Measurements from ENCODE around the gene GNAO1.

Gene GNAO1

DNA sequence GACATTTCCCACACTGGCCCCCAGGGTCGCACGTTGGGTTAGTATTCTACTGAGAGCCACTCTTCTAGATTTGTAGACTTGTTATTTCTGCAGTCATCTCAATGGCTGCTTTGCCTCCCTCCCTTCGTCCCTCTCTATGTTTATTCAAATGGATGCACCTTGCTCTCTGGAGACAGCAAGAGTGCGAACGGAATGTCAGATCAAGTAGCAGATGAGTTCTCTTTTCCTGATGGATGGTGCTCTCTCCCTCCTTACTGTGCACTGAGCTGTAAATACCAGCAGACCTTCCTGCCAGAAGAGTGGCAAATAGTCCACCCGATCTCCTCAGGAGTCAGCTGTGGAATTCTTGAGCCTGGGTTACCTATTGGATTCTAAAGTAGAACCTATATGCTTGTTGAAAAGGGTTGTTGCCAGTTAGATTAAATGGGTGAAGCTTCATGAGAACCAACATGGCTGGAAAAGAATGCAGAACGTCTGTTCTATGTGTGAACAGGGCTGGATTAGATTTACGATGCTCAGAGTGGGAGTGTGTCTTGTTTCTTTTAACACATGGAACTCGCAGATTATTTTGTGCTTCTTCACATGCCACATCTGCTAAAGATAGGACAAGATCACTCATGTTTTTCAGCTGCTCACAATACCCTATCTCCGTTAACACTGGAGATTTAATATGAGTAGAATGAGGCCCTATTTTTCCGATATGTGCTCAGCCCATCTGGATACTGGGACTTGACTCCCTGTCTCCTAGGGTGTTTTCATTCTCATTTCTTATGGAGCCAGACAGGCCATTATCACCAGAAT is 6.1 kb downstream of the GNAO1 start:
- no peak for FAIRE-seq
- no peak for DNase-seq (ENCODE audit: insufficient read length, low spot score)

DNA sequence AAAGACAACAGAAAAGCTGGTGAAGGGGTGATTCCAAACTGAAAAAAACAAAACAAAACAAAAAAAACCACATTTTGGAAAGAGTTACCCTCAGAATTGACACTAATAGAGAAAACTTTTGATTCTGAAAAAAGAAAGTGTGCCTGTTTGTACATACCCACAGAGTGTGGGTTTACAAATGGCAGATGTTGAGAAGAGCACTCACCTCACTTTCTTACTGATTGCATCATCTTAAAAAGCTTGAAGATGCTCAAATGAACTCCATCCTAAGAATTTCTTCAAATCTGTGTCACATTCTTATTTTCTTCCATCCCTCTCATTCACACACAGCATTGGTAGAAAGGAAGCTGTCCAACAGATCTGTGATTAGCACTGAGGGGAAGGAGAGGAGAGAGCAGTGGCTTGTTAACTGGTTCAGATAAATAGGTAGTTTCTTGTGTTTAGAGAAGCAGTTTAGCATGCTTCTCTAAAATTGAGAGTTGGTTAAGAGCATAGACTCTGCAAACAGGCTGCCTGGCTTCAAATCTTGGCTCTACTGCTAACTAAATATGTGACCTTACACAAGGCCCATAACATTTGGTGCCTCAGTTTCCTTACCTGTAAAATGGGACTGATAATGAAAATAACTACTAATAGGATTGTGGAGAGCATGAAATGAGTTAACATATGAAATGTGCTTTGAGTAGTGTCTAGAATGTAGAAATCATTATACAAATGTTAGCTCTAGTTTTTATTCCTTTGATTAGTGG is 6.9 kb downstream of the GNAO1 start:
- DNase-seq (ENCODE audit: insufficient read length, low spot score) (no peak), FAIRE-seq (no peak)

DNA sequence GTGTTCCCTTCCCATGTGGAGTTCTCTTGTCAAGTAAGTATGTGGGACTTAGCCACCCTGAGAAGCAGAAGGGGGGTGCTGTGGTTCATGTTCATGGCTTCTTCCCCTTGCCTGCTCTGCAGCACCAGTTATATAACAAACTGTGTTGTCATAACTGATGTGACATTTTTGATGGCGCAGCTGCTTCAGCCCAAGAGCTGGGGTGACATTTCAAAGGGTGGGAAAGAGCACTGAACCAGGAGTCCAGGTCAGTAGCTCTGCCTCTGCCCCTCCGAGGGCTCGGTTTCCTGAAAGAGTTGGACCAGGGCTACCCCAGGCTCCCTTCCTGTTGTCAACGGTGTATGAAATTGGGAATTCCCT is 7.4 kb downstream of the GNAO1 start:
- DNase-seq (ENCODE audit: insufficient read length, low spot score) (no peak), FAIRE-seq (no peak)

DNA sequence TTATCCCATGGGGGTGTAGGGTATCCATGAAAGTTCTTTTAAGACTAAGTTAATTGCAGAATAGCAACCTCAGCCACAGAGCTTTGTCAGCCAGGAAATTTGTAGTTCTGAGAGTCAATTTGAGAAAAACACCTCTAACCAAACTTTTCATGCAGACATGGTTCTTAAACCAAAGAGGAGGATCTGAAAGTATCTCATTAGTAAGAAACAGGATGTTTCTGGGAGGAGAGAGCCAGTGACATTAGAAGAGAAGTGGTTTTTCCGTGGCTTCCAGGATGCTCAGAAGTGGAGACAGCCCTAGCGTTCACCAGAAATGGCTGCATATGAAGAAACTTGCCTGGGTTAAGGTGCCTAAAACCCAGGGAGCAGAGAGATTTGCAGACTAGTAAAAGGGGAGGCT is 7.9 kb downstream of the GNAO1 start:
- DNase-seq (ENCODE audit: insufficient read length, low spot score) (no peak), FAIRE-seq (no peak)

DNA sequence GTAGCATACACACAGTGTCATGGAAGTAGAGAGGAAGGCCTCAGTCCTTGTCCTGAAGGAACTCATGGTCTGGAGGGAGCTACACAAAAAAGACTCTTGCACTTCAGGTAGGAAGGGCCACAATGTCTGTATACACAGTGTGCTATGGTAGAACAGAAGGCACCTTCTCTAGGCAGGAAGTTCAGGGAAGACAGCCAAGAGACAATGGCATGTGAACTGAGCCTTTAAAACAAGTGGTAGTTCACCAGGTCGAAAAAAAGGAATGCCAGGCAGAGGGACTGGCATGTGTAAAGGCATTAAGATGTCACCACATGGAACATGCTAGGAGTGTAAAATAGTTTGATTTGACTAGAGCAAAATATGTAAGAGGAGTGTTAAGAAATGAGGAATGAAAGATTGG is 9.7 kb downstream of the GNAO1 start:
- DNase-seq (ENCODE audit: insufficient read length, low spot score) (no peak), FAIRE-seq (no peak)

DNA sequence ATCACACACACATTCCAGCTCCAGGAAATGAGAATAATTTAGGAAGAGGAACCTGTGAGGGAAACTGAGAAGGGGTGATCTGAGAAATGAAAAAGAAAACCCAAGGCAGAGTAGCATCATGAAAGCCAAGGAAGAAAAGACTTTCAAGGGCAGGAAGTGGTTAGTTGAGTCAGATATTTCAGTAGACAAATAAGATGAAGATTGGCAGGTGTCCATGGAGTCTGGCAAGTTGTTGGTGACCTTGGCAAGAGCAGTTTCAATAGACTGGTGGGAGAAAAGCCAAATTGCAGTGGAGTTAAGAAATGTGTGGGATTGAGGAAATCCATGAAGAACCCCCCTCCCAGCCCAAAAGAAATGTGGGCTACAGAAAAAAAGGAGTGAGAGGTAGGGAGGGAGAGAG is 10.7 kb downstream of the GNAO1 start:
- DNase-seq (ENCODE audit: insufficient read length, low spot score) (no peak), FAIRE-seq (no peak)

DNA sequence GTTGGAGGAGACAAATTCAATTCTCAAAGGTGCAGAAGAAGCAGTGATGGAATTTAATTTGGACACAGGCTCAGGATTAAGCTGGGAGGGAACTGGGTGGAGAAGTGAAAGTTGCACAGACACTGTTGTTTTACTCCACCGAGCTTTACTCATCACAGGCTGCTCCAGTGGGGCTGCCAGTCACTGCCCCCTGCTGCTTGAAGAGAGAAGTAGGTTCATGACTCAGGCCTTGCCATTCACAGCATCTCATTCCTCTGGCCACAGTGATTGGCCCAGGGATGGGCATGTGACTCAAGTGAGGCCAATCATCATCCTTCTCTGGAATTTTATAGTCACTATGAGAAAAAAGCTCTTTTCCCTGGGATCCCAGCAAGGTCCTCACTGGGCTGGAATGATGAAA is 11.8 kb downstream of the GNAO1 start:
- DNase-seq (ENCODE audit: insufficient read length, low spot score) (peak; percentile 14), FAIRE-seq (no peak)

DNA sequence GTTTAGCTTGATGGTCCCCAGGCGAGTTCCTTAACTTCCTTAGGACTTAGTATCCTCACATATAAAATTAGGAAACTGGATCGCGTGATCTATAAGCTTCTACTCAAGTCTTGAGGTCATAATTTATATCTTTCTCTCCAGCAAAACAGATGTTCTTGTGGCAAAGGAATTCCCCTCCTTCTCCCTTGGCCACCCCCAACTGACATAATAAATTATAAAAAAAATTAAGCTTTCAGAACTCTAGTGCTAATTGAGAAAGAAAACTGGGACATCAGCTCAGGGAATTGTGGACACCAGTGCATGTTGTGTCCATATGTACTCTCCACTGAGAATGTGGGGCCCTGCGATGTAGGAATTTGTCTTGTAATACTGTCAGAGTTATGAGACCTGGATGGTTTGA is 13.5 kb downstream of the GNAO1 start:
- FAIRE-seq (no peak), DNase-seq (ENCODE audit: insufficient read length, low spot score) (no peak)

DNA sequence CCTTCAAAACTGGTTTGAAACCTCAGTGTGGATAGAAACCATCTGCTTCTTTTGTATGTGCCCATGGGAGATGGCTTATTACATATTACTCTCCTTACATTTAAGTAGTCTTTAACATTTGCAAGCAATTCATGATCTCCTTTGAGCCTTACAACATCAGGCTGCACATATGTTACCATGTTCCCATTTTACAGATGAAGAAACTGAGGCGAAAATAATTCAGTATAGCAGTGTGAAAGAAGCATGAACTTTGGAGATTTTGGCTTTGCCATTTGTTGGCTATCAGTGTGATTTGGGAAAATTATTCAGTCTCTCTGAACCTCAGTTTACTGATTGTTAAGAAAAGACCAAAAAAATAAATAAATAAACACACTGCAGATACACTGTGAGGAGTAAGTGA is 15.7 kb downstream of the GNAO1 start:
- FAIRE-seq = no peak

DNA sequence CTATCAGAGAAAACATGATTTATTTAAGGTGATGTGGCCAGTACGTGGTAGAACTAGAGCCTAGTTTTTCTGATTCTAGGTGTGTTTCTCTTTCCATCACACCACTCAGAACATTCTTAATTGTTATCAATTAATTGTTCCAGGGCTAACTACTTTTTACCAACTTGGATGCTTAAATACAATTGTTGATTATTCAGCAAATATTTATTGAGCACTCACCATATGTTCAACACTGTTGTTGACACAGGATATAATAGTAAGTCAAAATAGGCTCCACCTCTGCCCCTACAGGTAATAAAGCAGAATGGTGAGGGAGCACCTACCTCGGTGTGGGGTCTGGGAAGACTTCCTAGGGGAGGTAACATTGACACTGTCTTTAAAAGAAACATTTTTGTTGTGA is 16.1 kb downstream of the GNAO1 start:
- no peak for DNase-seq (ENCODE audit: insufficient read length, low spot score)
- FAIRE-seq = no peak

More for the DNA sequence above, 15.7 kb downstream of the GNAO1 start:
- DNase-seq (ENCODE audit: insufficient read length, low spot score) = no peak

DNA sequence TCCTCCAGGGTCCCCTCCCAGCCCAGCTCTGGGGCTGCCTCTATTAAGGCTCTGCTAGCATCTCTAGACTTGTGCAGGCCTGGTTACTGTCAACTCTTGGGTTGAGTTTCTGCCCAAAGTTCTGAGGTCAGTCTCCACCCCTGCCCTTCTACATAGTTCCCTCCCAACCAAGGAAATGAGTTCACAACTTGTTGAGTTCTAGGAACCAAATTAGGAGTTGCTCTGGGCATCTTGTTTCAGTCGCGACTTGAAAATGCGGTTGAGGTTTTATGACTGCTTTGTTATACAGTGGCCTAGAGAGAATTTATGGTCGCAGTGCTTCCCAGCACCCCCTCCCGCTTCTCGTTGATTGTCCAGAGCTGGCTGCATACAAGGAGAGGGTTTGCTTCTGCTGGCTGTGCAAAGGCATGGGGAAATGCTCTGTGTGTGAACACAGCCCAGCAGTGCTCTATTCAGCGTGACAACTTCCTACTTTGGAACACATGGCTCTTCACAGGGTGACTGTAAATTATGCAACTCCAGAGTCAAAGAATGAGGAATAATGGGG is 20.2 kb downstream of the GNAO1 start:
- no peak for FAIRE-seq
- DNase-seq (ENCODE audit: insufficient read length, low spot score) = no peak

DNA sequence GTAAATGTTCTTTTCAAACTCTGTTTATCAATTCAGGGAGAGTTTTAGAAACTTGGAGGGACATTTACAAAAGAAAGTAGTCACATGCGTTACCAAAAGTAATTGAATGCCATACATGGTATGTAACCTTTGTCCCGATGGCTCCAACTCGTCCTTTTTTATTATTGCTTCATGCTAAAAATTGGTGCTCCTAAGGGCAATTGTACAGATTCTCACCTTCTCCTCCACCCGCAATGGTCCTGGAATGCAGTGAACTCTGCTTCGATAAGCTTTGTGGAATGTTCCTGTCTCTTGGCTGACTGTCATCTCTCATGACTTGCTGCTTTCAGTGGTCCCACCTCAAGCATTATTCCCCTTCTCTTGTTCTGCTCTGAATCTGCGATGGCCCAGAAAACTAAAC is 20.9 kb downstream of the GNAO1 start:
- FAIRE-seq = no peak
- DNase-seq (ENCODE audit: insufficient read length, low spot score) = no peak

DNA sequence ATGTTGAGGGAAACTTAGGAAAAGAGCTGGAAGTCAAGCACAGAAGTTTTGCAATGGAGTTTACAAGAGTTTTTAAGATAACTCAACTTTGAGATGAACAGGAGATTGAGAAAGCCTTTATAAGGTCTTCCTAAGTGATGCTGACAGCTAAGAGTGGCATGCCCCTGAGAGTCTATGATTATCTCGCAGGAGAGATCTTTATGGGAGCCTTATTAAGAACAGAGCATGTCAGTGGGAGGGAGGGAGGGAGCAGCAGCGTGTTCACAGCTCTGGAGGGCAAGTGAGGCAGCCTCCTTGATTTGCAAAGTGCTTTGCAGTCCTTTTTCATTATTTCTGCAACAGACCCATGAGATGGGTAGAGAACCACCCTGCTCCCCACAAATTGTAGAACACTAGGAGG is 30.7 kb downstream of the GNAO1 start:
- FAIRE-seq = no peak

DNA sequence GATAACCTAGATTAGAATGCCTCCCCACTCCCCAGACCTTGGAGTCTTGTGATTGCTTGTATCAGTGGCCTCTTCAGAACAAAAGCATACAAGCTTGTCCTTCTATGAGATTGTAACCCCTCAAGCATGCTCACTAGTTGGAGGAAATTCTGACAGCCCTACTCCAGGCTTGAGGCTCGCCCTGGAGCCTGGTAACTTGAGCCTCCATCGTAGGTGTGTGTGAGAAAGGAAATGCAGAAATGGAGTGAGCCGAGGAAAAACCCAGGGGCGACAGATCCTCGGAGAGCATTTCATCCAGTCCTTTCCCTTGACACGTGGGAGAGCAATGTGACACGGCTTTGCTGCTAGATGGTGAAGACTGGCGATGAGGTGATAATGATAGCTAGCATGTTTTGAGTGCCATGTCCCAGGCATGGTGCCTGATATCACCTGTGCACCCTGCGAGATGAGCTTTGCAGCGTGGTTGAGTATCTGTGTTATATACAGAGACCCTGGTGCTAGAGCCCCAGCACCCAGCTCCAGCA is 31.2 kb downstream of the GNAO1 start:
- DNase-seq (ENCODE audit: insufficient read length, low spot score) = no peak
- FAIRE-seq = peak; percentile 58

More for the DNA sequence above, 30.7 kb downstream of the GNAO1 start:
- DNase-seq (ENCODE audit: insufficient read length, low spot score) = no peak

DNA sequence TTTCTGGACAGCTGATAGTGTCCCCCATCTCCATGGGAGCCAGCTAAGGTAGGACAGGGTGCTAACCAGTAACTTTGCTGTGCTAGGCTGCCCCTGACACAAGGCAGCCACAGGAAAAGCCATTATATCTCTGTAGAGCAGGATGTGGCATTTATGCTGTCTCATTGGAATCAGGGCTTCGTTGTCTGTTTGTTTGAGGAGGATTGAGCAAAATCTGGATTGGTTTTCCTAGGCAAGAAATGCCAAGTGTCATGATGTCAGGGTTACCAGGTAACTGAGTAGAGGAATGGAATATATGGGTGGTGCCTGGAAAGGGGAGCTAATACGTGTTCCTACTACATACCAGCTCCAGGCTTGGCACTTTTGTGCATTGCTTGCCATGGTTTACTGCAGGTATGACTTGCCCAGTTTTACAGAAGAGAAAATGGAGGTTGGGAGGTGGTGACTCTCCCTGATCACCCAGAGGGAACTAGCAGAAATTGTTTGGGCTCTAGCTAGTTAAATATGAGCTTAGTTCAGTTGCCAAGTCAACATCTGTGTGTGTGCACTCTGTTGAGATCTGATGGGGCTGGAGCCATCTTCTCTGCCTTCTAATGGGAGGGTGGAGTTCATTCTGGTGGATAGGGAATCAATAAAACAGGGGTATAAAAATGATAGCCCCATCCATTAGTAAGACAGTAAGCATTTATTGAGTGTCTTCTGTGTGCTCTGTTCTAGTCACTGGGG is 33.9 kb downstream of the GNAO1 start:
- DNase-seq (ENCODE audit: insufficient read length, low spot score) (no peak), FAIRE-seq (no peak)

DNA sequence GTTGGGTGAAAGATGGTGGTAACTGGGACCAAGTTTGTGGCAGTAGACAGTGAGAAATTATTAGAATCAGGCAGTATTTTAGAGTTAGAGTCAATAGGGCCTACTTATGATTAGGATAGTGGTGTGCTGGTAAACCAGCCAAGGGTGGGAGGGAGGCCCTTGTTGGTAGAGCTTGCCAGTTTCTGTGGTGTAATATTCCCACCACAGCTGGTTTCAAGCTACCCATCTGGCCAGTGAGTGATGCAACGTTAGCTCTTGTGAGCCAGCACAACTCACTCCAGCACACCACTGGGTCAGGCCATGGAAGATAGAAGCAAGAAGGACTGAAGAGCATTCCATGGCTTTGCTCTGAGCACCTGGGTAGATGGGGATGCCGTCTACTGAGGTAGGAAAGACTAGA is 34.9 kb downstream of the GNAO1 start:
- FAIRE-seq (no peak), DNase-seq (ENCODE audit: insufficient read length, low spot score) (no peak)

DNA sequence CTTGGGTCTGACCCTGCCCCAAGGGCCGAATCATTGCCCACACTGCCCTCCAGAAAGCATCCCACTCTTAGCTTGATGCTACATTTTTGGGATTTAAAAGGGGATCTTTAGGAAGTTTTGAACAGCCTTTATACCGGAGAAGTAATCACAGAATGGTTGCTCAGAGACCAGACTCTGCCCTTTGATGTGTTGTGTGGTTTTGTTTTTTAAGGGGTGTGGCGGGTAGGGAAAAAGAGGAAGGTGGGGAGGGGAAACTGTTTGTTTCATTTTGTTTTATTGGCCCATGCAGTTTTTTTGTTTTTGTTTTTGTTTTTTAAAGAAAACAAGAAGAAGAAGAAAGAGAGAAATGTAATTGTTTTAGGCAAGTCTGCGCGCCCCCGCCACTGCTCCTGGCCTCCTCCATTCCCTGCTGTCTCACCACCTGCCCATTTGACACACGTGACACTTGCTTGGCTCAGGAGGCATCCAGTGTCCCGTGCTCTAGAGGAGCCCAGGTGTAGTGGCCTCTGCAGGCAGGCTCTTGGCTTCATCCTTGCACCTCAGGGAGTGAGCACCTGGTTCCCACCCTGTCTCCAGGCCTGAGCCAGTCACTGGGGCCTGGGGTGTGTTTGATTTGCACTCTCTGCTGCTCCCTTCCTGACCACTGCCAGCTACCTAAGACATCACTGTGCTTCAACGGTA is 35.7 kb downstream of the GNAO1 start:
- FAIRE-seq (no peak), DNase-seq (ENCODE audit: insufficient read length, low spot score) (no peak)

DNA sequence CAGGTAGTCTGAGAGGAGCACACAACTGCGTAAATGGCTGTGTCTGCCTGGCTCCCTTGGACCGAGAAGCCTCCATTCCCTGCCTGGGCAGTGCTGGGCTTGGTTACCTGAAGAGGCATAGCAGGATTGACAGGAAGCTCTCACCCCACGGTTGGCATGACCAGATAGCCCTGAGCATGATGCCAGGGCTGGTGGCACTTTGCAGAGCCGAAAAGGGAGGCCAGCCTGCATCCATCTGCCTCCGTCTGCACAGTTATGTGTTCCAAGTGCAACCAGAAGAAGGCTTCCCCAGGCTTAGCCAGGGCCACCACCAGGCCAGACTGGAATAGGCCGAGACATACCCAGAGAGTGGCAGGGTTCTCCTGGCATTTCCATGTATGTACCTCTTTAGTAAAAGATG is 36.6 kb downstream of the GNAO1 start:
- FAIRE-seq (no peak), DNase-seq (ENCODE audit: insufficient read length, low spot score) (no peak)

DNA sequence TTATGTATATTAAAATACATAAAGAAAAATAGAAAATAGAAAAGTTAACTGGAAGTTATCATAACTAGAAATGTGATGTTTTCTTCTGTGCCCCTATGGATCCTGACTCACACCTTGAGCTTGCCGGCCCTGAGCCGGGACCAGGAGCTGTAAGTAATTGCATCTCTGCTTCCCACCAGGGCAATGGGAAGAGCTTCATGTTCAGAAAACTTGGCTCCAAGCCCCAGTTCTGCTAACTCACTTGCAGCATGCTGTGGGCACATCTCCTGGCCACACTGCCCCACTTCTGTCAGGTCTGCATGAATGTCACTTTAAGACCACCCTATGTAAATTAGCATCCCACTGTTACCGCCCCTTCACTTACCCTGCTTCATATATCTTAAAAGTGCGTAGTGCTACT is 37.2 kb downstream of the GNAO1 start:
- DNase-seq (ENCODE audit: insufficient read length, low spot score) (no peak), FAIRE-seq (no peak)

DNA sequence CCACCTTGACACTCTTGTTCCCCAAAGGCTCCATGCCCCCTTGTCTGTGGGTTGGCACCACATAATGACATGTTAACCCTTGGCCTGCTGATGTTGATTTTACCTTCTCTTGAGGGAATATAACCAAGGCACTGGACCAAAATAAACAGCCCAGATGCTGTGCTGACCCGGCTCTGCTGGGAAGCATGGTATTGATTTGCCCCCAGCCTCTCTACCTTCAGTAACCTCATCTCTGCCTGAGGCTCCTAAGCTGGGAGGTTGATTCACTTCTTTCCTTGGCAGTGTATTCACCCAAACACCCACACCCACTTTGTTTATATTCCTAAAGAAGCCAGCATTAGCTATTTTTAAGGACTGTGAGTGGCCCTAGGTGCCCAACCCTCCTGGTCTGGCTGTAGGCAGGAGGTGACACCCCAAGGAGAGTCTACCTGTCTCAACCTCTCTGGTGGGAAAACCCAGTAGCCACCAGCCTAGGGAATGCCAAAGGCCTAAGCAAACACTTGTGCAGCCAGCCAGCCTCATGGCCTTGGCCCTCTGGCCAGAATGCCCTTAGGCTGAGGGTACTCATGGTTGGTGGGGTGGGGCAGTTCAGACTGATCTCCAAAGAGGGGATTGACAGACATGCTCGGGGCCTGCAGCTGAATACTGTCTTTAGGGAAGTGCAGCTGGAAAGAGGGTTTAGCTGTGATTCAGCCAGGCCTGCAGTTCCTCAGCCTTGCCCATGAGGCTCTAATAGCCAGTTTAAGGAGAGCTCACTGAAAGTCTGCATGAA is 42.7 kb downstream of the GNAO1 start:
- no peak for DNase-seq (ENCODE audit: insufficient read length, low spot score)
- FAIRE-seq = no peak
